Gastroesophageal sphincter (tissue), 3 donors: Measurements from ENCODE around the gene RBM33.

Experiments
- EP300 ChIP-seq: sonication (generic); formaldehyde crosslinking; IDR thresholded peaks from one replicate; pipeline ENCODE4 v1.6.1; 2017; ENCODE audit warnings: antibody characterized with exemption, mild to moderate bottlenecking
- POLR2A ChIP-seq, 2 donors: fragments of 450-650 bp; IDR thresholded peaks; one replicate each; pipeline ENCODE4 v1.6.1; 2017; ENCODE audit warnings: antibody characterized with exemption in 2 of 2, mild to moderate bottlenecking in 2 of 2, moderate library complexity in 1 of 2
- POLR2AphosphoS5 ChIP-seq: sonication (generic); formaldehyde crosslinking; IDR thresholded peaks from one replicate; pipeline ENCODE4 v1.6.1; 2017; ENCODE audit warnings: antibody characterized with exemption
- TF ChIP-seq, protein P1 (sequence below), 4 experiments: fragments of 200-600 bp in 2 of 4; fragments of 450-650 bp in 2 of 4; sonication (generic) in 1 of 4; IDR thresholded peaks; one replicate each; pipeline ENCODE4 v1.5.1; 2017 to 2019; ENCODE audit warnings: antibody characterized with exemption in 4 of 4, mild to moderate bottlenecking in 2 of 4, moderate library complexity in 2 of 4

DNA sequence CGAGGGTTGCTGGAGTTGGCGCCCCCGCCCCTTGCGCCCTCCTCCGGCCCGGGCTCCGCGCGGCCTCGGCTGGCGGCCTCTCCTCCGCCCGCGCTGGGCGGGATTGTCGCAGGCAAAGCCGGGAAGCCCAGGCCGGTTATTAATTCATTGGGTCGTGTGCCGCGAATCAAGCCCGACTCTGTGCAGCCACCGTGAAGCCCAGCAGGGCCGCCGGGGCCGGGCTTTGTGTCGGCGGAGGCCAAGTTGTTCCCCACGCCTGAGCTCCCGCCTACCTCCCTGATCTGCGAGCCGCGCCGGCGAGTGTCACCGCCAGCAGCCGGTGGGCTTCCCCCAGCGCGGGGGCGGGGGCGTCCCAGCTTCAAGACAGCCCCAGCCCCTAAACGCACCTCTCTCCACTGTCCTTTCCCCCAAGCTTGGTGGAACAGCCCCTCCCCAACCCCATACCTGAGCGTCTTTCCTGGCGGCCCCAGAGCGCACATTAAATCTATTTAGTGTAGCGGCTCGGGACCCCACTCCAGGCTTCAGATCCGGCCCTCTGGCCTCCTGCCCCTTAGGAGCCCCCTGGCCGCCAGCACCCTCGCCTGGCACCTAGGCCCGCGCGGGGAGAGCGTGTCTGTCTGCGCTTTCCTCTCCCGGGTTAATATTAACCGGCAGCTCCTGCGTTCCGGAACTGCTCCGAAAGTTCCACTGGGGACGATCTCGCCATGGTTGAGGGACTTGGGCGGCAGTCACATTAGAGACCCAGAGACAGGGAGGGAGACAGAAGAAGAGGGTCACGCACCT is 164.3 kb downstream of the RBM33 start:
- TF ChIP-seq, protein P1, sequence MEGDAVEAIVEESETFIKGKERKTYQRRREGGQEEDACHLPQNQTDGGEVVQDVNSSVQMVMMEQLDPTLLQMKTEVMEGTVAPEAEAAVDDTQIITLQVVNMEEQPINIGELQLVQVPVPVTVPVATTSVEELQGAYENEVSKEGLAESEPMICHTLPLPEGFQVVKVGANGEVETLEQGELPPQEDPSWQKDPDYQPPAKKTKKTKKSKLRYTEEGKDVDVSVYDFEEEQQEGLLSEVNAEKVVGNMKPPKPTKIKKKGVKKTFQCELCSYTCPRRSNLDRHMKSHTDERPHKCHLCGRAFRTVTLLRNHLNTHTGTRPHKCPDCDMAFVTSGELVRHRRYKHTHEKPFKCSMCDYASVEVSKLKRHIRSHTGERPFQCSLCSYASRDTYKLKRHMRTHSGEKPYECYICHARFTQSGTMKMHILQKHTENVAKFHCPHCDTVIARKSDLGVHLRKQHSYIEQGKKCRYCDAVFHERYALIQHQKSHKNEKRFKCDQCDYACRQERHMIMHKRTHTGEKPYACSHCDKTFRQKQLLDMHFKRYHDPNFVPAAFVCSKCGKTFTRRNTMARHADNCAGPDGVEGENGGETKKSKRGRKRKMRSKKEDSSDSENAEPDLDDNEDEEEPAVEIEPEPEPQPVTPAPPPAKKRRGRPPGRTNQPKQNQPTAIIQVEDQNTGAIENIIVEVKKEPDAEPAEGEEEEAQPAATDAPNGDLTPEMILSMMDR (IDR thresholded peaks at IDR 0.05) = no peak
- TF ChIP-seq POLR2A (IDR thresholded peaks at IDR 0.05) (no peak), EP300 (no peak), POLR2AphosphoS5 (no peak)
